Keratinocyte (primary cell): ENCODE measurements around the gene UCK2.

Source experiments
- EZH2 ChIP-seq: IDR thresholded peaks from one replicate; pipeline ENCODE4 v1.6.1; 2012; ENCODE audit warnings: inconsistent platforms, mild to moderate bottlenecking, low read length, moderate library complexity
- TF ChIP-seq, protein P1 (sequence below), 3 experiments: IDR thresholded peaks in 1 of 3; conservative IDR thresholded peaks in 1 of 3; optimal IDR thresholded peaks in 1 of 3; 2 replicates in 2 of 3; 3 replicates in 1 of 3; pipeline versions ENCODE3 to v1.5.1; 2011; ENCODE audit warnings: low read length in 3 of 3, mild to moderate bottlenecking in 3 of 3, moderate library complexity in 2 of 3, control low read depth in 1 of 3, inconsistent platforms in 1 of 3; ENCODE audit not compliant: insufficient read depth in 2 of 3; ENCODE audit errors: extremely low read depth in 1 of 3

DNA sequence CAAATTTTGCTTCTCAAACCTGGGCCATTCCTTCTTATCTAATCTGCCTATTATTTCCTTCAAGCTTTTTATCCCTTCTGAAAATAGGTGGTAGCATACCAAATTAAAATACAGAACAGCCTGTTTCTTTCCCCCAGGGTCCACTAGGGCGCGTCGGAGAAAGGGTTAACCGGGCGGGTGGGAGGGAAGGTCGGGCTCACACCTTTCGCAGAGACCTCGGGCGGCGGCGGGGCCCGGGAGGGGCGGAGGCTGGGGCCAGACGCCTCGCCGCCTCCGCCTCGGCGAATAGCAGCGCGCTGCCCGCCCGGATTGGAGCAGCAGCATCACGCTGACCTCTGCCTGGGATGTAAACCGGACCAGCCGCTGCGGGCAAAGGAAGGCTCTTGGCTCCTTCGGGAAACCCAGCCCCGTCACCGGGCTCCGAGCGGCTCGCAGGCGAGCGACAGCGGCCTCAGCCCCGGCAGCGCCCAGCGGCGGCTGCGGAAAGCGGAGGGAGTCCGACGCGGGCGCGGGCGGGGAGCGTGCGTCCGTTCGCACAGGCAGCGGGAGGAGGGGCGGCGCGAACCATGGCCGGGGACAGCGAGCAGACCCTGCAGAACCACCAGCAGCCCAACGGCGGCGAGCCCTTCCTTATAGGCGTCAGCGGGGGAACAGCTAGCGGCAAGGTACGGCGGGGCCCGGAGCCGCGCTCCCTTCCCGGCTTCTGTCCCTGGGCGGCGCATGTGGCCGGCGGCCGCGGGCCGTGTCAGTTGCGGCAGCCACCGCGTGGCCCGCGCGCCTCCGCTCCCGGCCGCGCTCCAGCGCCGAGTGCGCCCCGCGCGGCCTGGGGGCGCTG, at the start of gene UCK2:
- no peak for TF ChIP-seq EZH2
- TF ChIP-seq, protein P1, sequence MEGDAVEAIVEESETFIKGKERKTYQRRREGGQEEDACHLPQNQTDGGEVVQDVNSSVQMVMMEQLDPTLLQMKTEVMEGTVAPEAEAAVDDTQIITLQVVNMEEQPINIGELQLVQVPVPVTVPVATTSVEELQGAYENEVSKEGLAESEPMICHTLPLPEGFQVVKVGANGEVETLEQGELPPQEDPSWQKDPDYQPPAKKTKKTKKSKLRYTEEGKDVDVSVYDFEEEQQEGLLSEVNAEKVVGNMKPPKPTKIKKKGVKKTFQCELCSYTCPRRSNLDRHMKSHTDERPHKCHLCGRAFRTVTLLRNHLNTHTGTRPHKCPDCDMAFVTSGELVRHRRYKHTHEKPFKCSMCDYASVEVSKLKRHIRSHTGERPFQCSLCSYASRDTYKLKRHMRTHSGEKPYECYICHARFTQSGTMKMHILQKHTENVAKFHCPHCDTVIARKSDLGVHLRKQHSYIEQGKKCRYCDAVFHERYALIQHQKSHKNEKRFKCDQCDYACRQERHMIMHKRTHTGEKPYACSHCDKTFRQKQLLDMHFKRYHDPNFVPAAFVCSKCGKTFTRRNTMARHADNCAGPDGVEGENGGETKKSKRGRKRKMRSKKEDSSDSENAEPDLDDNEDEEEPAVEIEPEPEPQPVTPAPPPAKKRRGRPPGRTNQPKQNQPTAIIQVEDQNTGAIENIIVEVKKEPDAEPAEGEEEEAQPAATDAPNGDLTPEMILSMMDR (optimal IDR thresholded peaks at IDR 0.05 in 1 of 3, IDR thresholded peaks at IDR 0.05 in 1 of 3, conservative IDR thresholded peaks at IDR 0.05 in 1 of 3; ENCODE audit: extremely low read depth in 1 of 3, insufficient read depth in 2 of 3, low read length in 3 of 3), result no peak
